Osteocyte (in vitro differentiated cells): ENCODE results near the gene OR5W2. TPM values are rescaled to one million over a fixed set of nuclear protein-coding genes. Genes with fewer than 3 reads are reported as not detected.

ENCODE experiments used
- total RNA-seq: library from RNA; stranded (reverse); gene quantifications from 2 replicates; pipeline ENCODE4 v1.2.1, GENCODE V29; 2021

Gene OR5W2
- total RNA-seq, 1 donor from 2014 or later: not detected

Other genes with a start within 250 kb of the OR5W2 start
- gene OR5D13, start 141.1 kb downstream of the OR5W2 start, total RNA-seq: not detected in 2 replicates
- gene OR5D14, start 119.0 kb downstream of the OR5W2 start, total RNA-seq: not detected in 2 replicates
- gene OR5L1, start 103.2 kb downstream of the OR5W2 start, total RNA-seq: not detected in 2 replicates
- not detected in 2 replicates for gene OR5D18, start 95.0 kb downstream of the OR5W2 start, total RNA-seq
- gene OR5L2, start 87.4 kb downstream of the OR5W2 start, total RNA-seq: not detected in 2 replicates
- gene OR5D16, start 75.8 kb downstream of the OR5W2 start, total RNA-seq: not detected in 2 replicates
- not detected in 2 replicates for gene TRIM51, start 31.3 kb downstream of the OR5W2 start, total RNA-seq
- not detected in 2 replicates for gene OR5I1, start 21.8 kb upstream of the OR5W2 start, total RNA-seq
- gene OR10AG1, start 55.4 kb upstream of the OR5W2 start, total RNA-seq: not detected in 2 replicates
- not detected in 2 replicates for gene OR5F1, start 80.0 kb upstream of the OR5W2 start, total RNA-seq
- gene OR5AS1, start 113.1 kb upstream of the OR5W2 start, total RNA-seq: not detected in 2 replicates
- gene OR8I2, start 178.7 kb upstream of the OR5W2 start, total RNA-seq: not detected in 2 replicates
- gene OR8H2, start 189.1 kb upstream of the OR5W2 start, total RNA-seq: not detected in 2 replicates
- not detected in 2 replicates for gene OR8H3, start 207.8 kb upstream of the OR5W2 start, total RNA-seq
- gene OR8J3, start 225.6 kb upstream of the OR5W2 start, total RNA-seq: not detected in 2 replicates
- gene OR8K5, start 245.7 kb upstream of the OR5W2 start, total RNA-seq: not detected in 2 replicates